ENCODE data around the gene KLF15.

- no peak for TF ChIP-seq REST (IDR thresholded peaks at IDR 0.05; ENCODE audit: insufficient read depth in 1 of 2, low read depth in 2 of 2, low read length in 2 of 2)
- TF ChIP-seq TAF1 (IDR thresholded peaks at IDR 0.05; ENCODE audit: borderline replicate concordance, insufficient read depth, low read length), result no peak
- no peak for TF ChIP-seq SIN3A (IDR thresholded peaks at IDR 0.05; ENCODE audit: borderline replicate concordance, insufficient read depth, low read length)
Measured at GRCh38 chr3:126381966-126382365, 24.8 kb upstream of the KLF15 start.

Measured in PFSK-1 (cell line).